ENCODE data around the gene CCDC148.

GRCh38 chr2:158412206-158412605, 44.3 kb downstream of the CCDC148 start:
- TF ChIP-seq HNF4A (conservative IDR thresholded peaks at IDR 0.05) (no peak), CTCF (IDR thresholded peaks at IDR 0.05; ENCODE audit: low read depth, low read length, missing input control) (no peak), SP1 (IDR thresholded peaks at IDR 0.05) (no peak), YY1 (IDR thresholded peaks at IDR 0.05) (no peak), FOXA1 (IDR thresholded peaks at IDR 0.05) (no peak), REST (IDR thresholded peaks at IDR 0.05) (no peak), GABPA (IDR thresholded peaks at IDR 0.05 in 1 of 2, conservative IDR thresholded peaks at IDR 0.05 in 1 of 2) (no peak), ZBTB33 (IDR thresholded peaks at IDR 0.05) (no peak), EGR1 (IDR thresholded peaks at IDR 0.05; ENCODE audit: low read depth in 2 of 2) (no peak)
